ENCODE results near the gene RSBN1L.

DNA sequence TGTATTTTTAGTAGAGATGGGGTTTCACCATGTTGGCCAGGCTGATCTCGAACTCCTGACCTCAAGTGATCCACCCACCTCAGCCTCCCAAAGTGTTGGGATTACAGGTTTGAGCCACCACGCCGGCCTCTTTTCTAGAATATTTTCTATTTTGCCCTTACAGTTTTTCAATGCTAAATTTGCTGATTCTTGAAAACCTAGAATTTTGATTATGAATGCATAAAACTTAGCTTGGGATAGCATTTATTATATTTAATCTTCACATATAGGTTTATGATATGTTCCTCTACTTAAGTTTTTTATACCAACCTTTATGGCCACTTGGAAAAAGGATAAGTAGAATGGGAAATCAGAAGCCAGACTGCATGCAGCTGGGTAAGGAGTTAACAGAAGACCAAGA lies 99.8 kb downstream of the RSBN1L start:
- no peak for TF ChIP-seq HDAC2 (IDR thresholded peaks at IDR 0.05)
- TF ChIP-seq, protein P1, sequence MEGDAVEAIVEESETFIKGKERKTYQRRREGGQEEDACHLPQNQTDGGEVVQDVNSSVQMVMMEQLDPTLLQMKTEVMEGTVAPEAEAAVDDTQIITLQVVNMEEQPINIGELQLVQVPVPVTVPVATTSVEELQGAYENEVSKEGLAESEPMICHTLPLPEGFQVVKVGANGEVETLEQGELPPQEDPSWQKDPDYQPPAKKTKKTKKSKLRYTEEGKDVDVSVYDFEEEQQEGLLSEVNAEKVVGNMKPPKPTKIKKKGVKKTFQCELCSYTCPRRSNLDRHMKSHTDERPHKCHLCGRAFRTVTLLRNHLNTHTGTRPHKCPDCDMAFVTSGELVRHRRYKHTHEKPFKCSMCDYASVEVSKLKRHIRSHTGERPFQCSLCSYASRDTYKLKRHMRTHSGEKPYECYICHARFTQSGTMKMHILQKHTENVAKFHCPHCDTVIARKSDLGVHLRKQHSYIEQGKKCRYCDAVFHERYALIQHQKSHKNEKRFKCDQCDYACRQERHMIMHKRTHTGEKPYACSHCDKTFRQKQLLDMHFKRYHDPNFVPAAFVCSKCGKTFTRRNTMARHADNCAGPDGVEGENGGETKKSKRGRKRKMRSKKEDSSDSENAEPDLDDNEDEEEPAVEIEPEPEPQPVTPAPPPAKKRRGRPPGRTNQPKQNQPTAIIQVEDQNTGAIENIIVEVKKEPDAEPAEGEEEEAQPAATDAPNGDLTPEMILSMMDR (IDR thresholded peaks at IDR 0.05), result no peak
